Epithelial cell of proximal tubule (primary cell): Measurements from ENCODE around the gene EFHC1. TPM values are rescaled to one million over a fixed set of nuclear protein-coding genes. Genes with fewer than 3 reads are reported as not detected.

Experiments
- DNase-seq: peaks from one replicate; pipeline ENCODE4 v3.0.0-alpha.2; 2011; ENCODE audit warnings: low read depth
- H3K4me3 ChIP-seq: 2 replicates; pipeline ENCODE4 v1.5.1; 2011; ENCODE audit warnings: low read depth, mild to moderate bottlenecking, low read length
- CTCF ChIP-seq: conservative IDR thresholded peaks from 2 replicates; pipeline ENCODE4 v1.5.1; 2012; ENCODE audit warnings: low read depth, mild to moderate bottlenecking, low read length
- total RNA-seq: library from RNA; depleted of rRNA; stranded (reverse); fragments of >200 nt; gene quantifications from 2 replicates; pipeline ENCODE4 v1.2.3, GENCODE V29; 2015

EFHC1 gene
- total RNA-seq, 1 donor from 2014 or later = 20.2 TPM

DNA sequence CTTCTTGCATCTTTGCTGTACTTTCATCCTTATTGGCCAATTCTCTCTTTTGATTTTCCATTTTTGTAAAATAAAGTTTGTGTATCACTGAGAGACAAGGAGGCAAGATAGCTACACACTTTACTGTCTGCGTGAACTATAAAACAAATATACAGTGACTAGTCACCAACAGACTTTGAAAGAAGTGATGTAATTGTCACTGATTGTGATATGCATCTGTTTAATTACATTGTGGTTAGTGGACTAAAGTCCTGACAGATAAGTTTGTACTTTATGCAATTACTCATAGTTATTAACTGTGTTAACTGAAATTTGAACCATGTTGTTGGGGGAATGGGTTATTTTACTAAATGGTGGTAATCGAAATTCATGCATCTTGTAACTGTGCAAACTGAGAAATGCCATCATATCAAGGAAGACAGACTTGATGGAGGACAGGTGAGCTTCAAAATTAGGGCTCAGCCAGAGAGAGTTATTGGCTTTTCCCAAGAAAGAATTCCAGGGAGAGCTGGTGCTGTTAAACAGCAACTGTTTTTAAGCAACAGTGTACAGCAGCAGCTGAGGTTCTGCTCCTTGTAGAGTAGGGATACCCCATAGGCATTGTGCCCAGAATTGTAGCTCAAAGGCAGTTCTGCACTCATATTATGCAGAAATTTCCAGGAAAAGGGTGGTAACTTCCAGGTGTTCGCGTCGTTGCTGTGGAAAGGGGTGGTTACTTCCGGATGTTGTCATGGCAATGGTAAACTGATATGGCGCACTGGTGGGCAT, 62.9 kb downstream of the EFHC1 start:
- DNase-seq = no peak
- H3K4me3 ChIP-seq = no peak overlapping the region
- no peak for TF ChIP-seq CTCF

DNA sequence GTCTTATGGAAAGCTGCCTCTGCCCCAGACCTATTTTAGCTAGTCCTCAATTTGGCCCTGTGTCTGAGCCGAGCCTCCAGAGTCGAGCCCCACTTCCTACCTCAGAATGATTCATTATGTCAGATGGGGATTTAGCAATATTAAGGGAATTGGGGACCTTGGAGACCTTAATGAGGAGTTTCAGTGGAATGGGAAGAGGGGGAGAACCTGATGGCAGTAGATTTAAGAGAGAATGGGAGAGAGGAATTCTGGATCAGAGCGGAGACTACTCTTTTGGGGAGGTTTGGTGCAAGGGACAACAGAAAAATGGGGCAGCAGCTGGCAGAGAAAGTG, 63.5 kb downstream of the EFHC1 start:
- no peak for TF ChIP-seq CTCF
- H3K4me3 ChIP-seq = no peak overlapping the region
- DNase-seq = no peak

GRCh38 chr6:52489881-52490280, 69.7 kb downstream of the EFHC1 start:
- H3K4me3 ChIP-seq = no peak overlapping the region
- no peak for DNase-seq
- TF ChIP-seq CTCF = no peak

DNA sequence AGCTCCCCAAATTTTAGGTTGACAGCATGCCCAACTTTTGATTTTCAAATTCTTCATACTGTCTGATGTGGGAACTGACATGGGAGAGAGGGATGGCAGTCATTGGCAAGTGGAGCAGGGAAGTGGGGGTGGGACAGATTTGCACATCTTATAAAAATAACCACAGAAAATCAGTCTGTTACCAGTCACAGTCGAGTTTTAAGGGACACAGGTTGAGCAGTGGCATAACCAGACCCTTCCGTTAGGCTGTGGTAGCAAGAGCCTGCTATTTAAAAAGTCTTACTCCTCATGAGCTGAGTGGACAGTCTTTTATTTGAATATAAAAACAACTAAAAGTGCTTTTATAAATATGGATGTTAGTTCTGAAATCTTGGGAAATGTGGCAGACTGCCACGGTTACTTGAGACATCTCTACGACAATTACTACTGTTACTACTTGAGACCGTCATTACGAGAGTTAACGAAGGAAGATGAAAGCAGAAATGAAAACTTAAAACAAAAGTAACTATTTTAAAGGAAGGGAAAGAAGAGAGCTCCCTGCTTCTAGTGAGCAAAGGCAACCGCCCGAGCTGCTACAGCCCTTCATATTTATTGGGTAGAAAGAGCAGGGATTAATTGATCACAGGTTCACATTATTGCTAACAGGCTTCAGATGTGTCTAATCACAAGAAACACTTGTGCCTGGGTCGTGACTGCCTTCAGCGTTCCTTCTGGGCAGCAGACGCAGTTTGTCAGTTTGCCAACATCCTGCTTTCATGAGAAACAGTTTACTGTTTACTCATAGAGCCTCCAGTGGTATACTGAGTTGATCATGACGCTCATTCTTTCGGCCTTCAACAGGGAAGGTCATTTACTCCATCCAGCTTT, 71.3 kb downstream of the EFHC1 start:
- H3K4me3 ChIP-seq = no peak overlapping the region
- no peak for TF ChIP-seq CTCF
- no peak for DNase-seq

DNA sequence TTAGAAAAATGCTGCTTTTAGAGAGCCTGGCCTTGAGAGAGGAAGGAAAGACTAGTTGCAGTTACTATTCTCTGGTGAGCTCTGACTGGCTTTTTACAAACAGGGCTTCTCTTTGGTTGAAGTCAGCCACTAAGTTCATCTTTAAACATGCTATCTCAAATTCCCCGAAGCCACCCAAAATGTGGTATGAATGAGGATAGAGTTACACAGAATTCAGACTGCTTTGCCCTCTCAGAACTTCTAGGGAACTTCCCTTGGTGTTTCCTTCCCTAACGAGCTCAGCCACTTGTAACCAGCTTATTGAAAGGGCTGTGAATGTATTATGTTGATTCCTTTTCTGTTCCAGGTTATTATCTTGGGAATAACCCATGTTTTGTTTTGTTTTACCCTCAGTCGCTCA, 73.5 kb downstream of the EFHC1 start:
- no peak overlapping the region for H3K4me3 ChIP-seq
- no peak for DNase-seq
- no peak for TF ChIP-seq CTCF

DNA sequence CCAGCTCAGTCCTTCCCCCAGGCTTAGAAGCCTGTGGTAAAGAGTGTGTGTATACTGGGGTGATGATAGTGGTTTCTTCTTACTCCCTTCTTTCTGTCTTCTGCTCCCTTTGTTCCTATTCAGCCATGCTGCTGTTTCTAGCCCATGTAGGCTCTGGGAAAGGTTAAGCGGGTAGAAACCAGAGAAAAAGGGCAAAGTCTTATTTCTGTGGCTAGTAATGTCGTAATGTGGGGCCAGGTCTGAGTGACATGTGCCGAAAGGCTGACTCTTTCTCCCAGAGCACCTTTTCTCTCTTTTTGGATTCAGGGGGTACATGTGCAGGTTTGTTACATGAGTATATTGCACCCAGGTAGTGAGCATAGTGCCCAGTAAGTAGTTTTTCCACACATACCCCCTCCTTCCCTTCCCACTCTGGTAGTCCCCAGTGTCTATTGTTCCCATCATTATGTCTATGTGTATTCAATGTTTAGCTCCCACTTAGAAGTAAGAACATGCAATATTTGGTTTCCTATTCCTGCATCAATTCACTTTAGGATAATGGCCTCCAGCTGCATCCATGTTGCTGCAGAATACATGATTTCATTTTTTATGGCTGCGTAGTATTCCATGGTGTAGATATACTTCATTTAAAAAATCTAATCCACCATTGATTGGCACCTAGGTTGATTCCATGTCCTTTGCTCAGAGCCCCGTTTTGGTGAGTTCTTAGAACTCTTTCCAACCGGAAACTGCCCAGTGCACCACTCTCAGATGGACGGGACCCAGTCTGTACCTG, 74.3 kb downstream of the EFHC1 start:
- TF ChIP-seq CTCF = no peak
- DNase-seq = no peak
- H3K4me3 ChIP-seq = no peak overlapping the region
